Stimulated activated CD4-positive, alpha-beta T cell treated with anti-CD3 and anti-CD28 coated beads, TNF-alpha, amount 100 ng/mL, for 1 hour (primary cell): ENCODE measurements around the gene CHRNB1.
A peak's percentile ranks its signal among the peaks of the same experiment; 100 is the strongest.

ENCODE experiments used
- DNase-seq, 3 donors: peaks; one replicate each; pipeline ENCODE4 v3.0.0-alpha.2; 2020; ENCODE audit warnings: low read depth in 3 of 3, low spot score in 1 of 3

Gene CHRNB1

DNA sequence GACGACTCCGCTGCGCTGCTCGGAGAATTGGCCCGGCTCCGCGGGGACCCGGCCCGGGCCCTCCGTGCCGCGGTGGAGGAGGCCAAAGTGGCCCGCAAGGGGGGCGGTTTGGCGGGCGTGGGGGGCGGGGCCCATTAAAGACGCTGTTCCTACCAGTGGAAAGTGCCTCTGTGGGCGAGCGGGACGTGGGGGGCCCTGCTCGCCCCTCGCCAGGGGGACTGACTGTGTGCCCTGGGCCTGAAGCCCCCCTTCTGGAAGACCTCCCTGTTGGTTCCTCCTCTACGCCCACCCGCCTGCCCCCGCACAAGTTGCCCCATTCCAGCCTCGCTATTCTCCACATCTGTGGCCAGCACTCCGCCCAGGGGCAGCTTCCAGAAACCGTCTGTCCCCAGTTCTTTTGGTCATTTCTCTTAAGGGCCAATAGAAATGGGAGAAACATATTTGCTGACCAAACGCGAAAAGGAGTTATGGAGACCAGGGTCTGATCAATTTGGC is 7.4 kb upstream of the CHRNB1 start:
- no peak for DNase-seq

- peak in 1 of 3 donors; percentile 49 for DNase-seq
Measured at GRCh38 chr17:7437950-7438614, 6.8 kb upstream of the CHRNB1 start.

- DNase-seq, result no peak
Measured at GRCh38 chr17:7438656-7439460, 6.0 kb upstream of the CHRNB1 start.

DNA sequence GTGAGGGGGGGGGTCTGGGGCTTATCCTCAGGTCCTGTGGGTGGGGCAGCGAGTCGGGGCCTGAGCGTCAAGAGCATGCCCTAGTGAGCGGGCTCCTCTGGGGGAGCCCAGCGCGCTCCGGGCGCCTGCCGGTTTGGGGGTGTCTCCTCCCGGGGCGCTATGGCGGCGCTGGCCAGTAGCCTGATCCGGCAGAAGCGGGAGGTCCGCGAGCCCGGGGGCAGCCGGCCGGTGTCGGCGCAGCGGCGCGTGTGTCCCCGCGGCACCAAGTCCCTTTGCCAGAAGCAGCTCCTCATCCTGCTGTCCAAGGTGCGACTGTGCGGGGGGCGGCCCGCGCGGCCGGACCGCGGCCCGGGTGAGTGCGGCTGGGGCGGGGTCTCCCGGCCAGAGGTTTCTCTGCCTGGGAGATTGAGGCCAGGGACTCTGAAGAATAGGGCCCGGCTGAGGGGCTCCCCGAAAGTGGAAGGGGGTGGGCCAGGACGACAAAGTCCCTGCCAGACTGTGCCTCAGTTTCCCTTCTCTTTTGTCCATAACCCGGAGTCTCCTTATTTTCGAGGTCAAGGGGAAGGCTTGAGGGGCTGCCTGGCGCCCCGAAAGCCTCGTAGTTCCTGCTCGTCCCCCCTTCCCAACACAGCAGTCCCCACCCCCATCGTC is 5.3 kb upstream of the CHRNB1 start, which contains the start of gene FGF11:
FGF11 (plus strand) TSS at position 51 of the 651 bp plus-strand sequence; CDS start at position 160, 109 bp downstream.
- DNase-seq, result no peak

DNA sequence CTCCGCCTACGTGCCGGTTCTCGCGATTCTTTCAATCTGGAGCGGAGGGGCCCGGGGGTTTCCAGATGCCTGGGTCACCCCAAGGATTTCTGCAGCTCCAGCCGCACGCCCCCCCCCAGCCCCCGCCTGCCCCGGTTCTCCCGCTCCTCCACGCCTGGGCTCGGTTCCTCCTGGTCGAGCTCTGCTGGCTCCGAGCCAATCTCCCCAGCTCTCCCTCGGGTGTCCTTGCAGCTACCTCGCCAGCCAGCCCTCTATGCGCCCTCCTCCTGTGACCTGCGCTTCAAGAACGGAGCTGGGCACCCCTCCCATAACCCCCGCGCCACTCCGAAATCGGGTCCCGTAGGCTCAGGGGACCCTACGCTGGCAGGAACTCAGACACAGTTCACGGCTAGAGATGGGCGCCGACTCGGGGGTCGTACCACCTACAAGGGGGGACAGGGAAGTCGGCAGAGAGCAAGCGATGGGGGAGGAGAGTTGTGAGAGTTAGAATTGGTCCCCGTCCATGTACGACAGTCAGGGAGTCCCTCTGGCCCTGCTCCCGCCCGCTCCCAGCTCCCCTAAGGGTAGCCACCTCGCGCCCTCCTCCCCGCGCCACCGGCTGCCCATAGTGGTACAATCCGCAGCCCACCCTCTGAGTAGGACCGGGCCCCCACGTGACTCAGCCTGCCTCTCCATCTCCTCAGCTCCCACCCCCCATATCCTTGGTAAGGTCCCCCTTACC is 4.6 kb upstream of the CHRNB1 start:
- DNase-seq, result no peak

GRCh38 chr17:7440834-7441195 is 4.0 kb upstream of the CHRNB1 start:
- DNase-seq, result no peak

DNA sequence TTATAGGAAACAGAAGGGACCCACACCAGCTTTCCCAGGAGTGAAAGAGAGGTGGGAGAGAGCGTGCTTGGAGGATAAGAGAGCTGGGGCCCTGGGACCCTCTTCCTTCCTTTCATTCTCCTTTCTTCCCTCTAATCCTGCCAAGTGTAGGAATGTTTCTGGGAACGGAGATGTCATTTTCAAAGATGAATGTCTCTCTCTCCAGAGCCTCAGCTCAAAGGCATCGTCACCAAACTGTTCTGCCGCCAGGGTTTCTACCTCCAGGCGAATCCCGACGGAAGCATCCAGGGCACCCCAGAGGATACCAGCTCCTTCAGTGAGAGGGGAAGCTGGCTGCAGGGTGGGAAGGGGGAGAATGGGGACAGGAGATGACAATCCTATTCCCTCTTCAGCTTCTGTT is 3.6 kb upstream of the CHRNB1 start:
- DNase-seq, result no peak

DNA sequence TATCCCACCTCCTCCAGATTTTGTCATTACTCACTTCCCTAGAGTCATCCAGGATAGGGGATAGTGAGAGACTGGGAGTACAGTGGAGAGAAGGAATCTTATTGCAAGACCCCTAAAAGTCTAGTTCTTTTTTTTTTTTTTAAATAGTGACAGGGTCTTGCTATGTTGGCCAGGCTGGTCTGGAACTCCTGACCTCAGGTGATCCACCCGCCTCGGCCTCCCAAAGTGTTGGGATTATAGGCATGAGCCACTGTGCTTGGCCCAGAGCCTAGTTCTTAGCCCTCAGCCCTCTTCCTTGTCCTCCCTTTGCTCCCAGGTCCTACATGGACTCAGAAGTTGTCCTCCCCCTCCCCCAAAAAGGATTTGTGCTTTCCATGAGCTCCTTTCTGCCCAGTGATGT is 2.7 kb upstream of the CHRNB1 start:
- no peak for DNase-seq

- no peak for DNase-seq
Measured at GRCh38 chr17:7443499-7444485, 1.1 kb upstream of the CHRNB1 start.

GRCh38 chr17:7445619-7445968 is 733 bp downstream of the CHRNB1 start:
- DNase-seq, result no peak

- no peak for DNase-seq
Measured at GRCh38 chr17:7448461-7448860, 3.6 kb downstream of the CHRNB1 start.

DNA sequence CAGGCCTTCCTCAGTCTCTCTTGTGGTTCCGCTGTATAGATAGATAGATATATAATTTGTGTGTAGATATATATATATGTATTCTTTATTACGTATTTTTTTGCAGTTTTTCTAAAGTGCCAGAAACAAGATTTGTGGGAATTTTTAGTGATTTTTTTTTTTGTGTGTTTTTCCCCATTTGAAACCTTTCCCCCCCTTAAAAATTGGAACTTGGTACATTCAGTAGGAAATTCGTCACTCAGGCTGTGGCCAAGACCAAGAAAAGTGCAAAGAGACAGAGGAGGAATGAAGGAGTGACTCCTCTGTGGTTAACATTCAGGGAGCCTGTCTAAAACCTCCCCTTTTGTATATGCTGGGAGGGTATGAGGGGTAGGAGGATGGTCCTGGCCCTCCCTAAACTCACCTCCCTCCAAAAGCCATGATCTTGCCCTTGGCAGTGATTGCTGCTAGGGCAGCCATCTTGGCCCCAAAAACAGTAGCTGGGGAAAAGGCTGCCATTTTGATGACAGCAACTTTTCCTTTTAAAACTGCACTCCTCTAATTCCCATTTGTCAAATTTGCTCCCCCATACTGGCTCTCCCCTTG is 15.2 kb downstream of the CHRNB1 start:
- DNase-seq, result no peak

GRCh38 chr17:7460850-7461660 is 16.2 kb downstream of the CHRNB1 start:
- no peak for DNase-seq

GRCh38 chr17:7462474-7463371 is 17.9 kb downstream of the CHRNB1 start:
- no peak for DNase-seq

DNA sequence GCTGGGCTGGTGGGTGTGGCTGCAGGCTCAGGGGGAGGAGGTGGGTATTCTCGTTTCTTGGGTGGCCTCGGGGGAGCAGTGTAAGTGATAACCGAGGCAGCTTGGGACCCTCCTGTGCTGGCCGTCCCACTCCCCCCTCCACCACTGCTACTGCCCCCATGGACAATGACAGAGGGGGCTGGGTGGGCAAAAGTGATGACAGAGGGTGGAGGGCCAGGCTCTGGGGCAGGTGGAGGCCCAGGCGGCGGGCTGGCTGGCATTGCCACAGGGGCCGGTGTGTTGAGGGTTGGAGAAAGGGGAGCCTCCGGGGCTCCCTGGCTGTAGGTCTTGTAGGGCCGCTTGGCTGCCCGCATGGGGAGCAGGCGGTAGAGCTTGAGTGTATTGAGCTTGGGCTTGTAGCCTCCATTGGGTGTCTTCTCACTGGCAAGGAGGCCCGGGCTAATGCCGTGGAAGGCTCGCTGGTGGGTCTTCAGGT is 18.5 kb downstream of the CHRNB1 start:
- no peak for DNase-seq

GRCh38 chr17:7464081-7464480 is 19.2 kb downstream of the CHRNB1 start:
- DNase-seq, result no peak

- no peak for DNase-seq
Measured at GRCh38 chr17:7465597-7466275, 20.9 kb downstream of the CHRNB1 start.
